HEK293T (cell line): ENCODE measurements around the gene TMC1.

ENCODE experiments used
- CTCF ChIA-PET: fragments of 350-600 bp; formaldehyde crosslinking; extraction: SDS; loops from one replicate; lab custom pipeline; 2021; ENCODE audit warnings: antibody characterized with exemption, inconsistent platforms; lab: Yijun Ruan, JAX
- POLR2A ChIA-PET: fragments of 350-600 bp; formaldehyde crosslinking; extraction: SDS; loops from one replicate; lab custom pipeline; 2020; ENCODE audit warnings: antibody characterized with exemption, inconsistent platforms; lab: Yijun Ruan, JAX
- DNase-seq: peaks from one replicate; pipeline ENCODE4 v3.0.0; 2012; ENCODE audit warnings: mixed read lengths; ENCODE audit errors: extremely low spot score
- ARNT ChIP-seq: fragments of 450-650 bp; IDR thresholded peaks from 2 replicates; pipeline ENCODE4 v1.6.1; 2017; ENCODE audit warnings: mild to moderate bottlenecking
- BHLHE40 ChIP-seq: fragments of 450-650 bp; IDR thresholded peaks from 2 replicates; pipeline ENCODE4 v1.6.1; 2016; ENCODE audit warnings: mild to moderate bottlenecking, moderate library complexity, borderline replicate concordance
- CTBP1 ChIP-seq: fragments of 450-650 bp; IDR thresholded peaks from 2 replicates; pipeline ENCODE4 v1.6.1; 2016; ENCODE audit warnings: borderline replicate concordance
- ELF4 ChIP-seq: fragments of 450-650 bp; IDR thresholded peaks from 2 replicates; pipeline ENCODE4 v1.6.1; 2017; ENCODE audit warnings: antibody characterized with exemption
- FOXA1 ChIP-seq: fragments of 450-650 bp; IDR thresholded peaks from 2 replicates; pipeline ENCODE4 v1.6.1; 2016; ENCODE audit warnings: mild to moderate bottlenecking
- FOXK2 ChIP-seq: fragments of 450-650 bp; IDR thresholded peaks from 2 replicates; pipeline ENCODE4 v1.6.1; 2016; ENCODE audit warnings: mild to moderate bottlenecking
- FOXM1 ChIP-seq: fragments of 450-650 bp; IDR thresholded peaks from 2 replicates; pipeline ENCODE4 v1.6.1; 2017; ENCODE audit warnings: mild to moderate bottlenecking, borderline replicate concordance
- HDGF ChIP-seq: fragments of 450-650 bp; IDR thresholded peaks from 2 replicates; pipeline ENCODE4 v1.6.1; 2017; ENCODE audit warnings: antibody characterized with exemption, borderline replicate concordance
- L3MBTL2 ChIP-seq: fragments of 450-650 bp; conservative IDR thresholded peaks from 2 replicates; pipeline ENCODE4 v1.6.1; 2016; ENCODE audit warnings: mild to moderate bottlenecking
- LEF1 ChIP-seq: fragments of 450-650 bp; IDR thresholded peaks from 2 replicates; pipeline ENCODE4 v1.6.1; 2017; ENCODE audit warnings: mild to moderate bottlenecking, borderline replicate concordance
- NFRKB ChIP-seq: fragments of 450-650 bp; IDR thresholded peaks from 2 replicates; pipeline ENCODE4 v1.6.1; 2016; ENCODE audit warnings: mild to moderate bottlenecking, moderate library complexity
- SP1 ChIP-seq: fragments of 450-650 bp; IDR thresholded peaks from 2 replicates; pipeline ENCODE4 v1.6.1; 2017
- SUZ12 ChIP-seq: fragments of 450-650 bp; IDR thresholded peaks from 2 replicates; pipeline ENCODE4 v1.6.1; 2016; ENCODE audit warnings: mild to moderate bottlenecking
- TARDBP ChIP-seq: fragments of 450-650 bp; IDR thresholded peaks from 2 replicates; pipeline ENCODE4 v1.6.1; 2016
- ZNF384 ChIP-seq: fragments of 450-650 bp; IDR thresholded peaks from 2 replicates; pipeline ENCODE4 v1.6.1; 2016
- TF ChIP-seq, protein P1 (sequence below): fragments of 450-650 bp; IDR thresholded peaks from 2 replicates; pipeline ENCODE4 v1.6.1; 2016

Gene TMC1

DNA sequence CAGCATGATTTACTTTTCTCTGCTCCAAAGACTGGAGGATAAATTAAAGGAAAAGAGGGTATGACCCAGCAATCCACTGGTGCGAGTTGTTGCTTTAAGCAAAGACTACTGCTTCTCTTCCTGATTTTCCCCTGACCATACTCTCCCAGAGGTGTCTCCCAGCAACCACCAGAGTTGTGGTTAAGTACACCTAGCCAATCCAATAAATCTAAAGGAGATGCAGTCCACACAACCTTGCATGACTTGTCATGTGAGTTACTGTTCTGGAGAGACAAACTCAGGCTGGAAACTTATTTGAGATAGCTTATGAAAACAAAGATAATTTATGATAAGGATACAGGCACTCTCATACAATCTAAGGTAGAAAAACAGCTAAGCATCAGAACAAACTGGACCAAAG is 11.9 kb downstream of the TMC1 start:
- no peak for DNase-seq
- TF ChIP-seq FOXA1 = no peak
- POLR2A ChIA-PET = no interaction called here
- CTCF ChIA-PET = no interaction called here

DNA sequence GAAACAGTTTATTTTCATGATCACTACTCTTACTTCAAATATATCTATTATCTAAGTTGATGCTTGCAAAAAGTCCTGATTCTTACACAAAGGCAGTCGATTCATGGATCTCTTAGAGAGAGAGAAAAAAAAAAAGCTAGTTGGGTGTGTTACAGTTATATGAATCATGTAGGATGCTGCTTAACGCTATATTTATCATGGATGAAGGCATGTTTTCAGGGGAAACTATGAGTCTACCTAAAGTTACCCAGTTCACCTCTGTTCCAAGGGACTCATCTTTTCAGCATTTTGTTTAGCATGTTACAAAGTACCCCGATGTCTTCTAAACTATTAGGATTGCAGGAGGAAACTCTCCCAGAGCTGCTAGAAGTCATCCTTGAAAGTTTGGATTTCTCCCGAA is 13.5 kb downstream of the TMC1 start:
- TF ChIP-seq FOXM1 = no peak
- no peak for TF ChIP-seq ELF4
- TF ChIP-seq ARNT = no peak
- TF ChIP-seq, protein P1, sequence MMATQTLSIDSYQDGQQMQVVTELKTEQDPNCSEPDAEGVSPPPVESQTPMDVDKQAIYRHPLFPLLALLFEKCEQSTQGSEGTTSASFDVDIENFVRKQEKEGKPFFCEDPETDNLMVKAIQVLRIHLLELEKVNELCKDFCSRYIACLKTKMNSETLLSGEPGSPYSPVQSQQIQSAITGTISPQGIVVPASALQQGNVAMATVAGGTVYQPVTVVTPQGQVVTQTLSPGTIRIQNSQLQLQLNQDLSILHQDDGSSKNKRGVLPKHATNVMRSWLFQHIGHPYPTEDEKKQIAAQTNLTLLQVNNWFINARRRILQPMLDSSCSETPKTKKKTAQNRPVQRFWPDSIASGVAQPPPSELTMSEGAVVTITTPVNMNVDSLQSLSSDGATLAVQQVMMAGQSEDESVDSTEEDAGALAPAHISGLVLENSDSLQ = no peak
- TF ChIP-seq HDGF = no peak
- no peak for TF ChIP-seq LEF1
- no peak for TF ChIP-seq SUZ12
- no peak for TF ChIP-seq BHLHE40
- TF ChIP-seq FOXK2 = no peak
- no peak for TF ChIP-seq L3MBTL2
- no peak for TF ChIP-seq FOXA1
- no peak for TF ChIP-seq NFRKB
- no peak for TF ChIP-seq TARDBP
- no peak for TF ChIP-seq ZNF384
- CTCF ChIA-PET = no interaction called here
- DNase-seq = no peak
- POLR2A ChIA-PET = no interaction called here

DNA sequence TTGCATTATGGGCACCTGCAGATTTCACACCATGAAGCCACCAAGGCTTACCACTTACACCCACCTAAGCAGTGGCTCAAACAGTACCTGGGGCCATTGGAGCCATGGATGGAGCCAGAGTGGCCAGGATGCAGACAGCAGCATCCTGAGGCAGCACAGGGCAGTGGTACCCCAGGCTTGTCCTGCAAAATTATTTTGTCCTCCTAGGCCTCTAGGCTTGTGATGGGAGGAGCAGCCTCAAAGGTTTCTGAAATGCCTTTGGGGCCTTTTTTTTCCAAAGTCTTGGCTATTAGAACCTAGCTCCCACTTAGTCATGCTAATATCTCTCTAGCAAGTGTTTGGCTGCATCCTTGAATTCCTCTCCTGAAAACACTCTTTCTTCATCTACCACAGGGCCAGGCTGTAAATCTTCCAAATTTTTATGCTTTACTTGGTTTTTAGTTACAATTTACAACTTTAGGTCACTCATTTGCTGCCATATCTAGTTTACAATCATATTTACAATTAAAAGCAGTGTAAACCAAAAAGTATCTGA is 15.7 kb downstream of the TMC1 start:
- no peak for DNase-seq
- CTCF ChIA-PET = no interaction called here
- TF ChIP-seq SP1 = no peak
- TF ChIP-seq LEF1 = no peak
- no peak for TF ChIP-seq HDGF
- no peak for TF ChIP-seq BHLHE40
- TF ChIP-seq ARNT = no peak
- TF ChIP-seq NFRKB = no peak
- no peak for TF ChIP-seq FOXA1
- no peak for TF ChIP-seq SUZ12
- TF ChIP-seq, protein P1 = no peak
- no peak for TF ChIP-seq ZNF384
- no peak for TF ChIP-seq CTBP1
- TF ChIP-seq L3MBTL2 = no peak
- TF ChIP-seq FOXK2 = no peak
- TF ChIP-seq FOXM1 = no peak
- no peak for TF ChIP-seq ELF4
- no peak for TF ChIP-seq TARDBP

DNA sequence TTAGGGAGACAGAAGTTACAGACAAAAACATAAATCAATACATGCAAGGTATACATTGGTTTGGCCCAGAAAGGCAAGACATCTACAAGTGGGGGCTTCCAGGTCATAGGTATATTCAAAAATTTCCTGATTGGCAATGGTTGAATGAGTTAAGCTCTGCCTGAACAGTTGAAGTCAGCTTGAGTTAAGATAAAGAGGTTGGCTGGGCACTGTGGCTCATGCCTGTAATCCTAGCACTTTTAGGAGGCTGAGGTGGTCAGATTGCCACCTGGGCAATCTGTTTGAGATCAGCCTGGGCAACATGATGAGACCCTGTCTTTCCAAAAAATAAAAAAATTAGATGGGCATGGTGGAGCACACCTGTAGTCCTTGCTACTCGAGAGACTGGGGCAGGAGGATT is 16.3 kb downstream of the TMC1 start:
- TF ChIP-seq FOXA1 = no peak
- TF ChIP-seq NFRKB = no peak
- no peak for TF ChIP-seq FOXM1
- no peak for TF ChIP-seq SUZ12
- TF ChIP-seq, protein P1 = no peak
- TF ChIP-seq CTBP1 = no peak
- CTCF ChIA-PET = no interaction called here
- POLR2A ChIA-PET = no interaction called here
- no peak for DNase-seq

More for the DNA sequence above, 15.7 kb downstream of the TMC1 start:
- POLR2A ChIA-PET = no interaction called here

DNA sequence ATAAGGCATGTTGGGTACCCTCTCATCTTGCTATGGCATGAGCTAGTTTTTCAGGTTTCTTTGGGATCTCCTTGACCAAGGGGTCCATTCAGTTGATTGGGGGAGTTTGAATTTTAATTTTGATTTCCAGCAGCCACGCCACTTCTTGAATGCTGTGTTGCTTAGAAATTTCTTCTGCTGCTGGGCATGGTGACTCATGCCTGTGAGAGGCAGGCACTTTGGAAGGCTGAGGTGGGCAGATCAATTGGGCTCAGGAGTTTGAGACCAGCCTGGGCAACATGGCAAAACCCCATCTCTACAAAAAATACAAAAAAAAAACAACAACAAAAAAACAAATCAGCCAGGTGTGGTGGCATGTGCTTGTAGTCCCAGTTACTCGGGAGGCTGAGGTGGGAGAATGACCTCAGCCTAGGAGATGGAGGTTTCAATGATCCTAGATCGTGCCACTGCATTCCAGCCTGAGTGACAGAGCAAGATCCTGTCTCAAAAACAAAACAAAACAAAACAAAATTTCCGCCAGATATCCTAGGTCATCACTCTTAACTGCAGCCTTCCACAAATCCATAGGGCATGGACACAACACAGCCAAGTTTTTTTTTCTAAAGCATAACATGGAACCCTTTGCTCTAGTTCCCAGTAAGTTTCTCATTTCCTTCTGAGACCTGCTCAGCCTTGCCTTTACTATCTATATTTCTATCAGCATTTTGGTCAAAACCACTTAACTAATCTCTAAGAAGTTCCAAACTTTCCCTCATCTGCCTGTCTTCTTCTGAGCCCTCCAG is 17.7 kb downstream of the TMC1 start:
- no peak for TF ChIP-seq NFRKB
- no peak for TF ChIP-seq FOXM1
- TF ChIP-seq, protein P1 = no peak
- no peak for TF ChIP-seq TARDBP
- no peak for TF ChIP-seq SUZ12
- TF ChIP-seq ELF4 = no peak
- no peak for TF ChIP-seq CTBP1
- TF ChIP-seq ZNF384 = no peak
- no peak for TF ChIP-seq HDGF
- no peak for TF ChIP-seq FOXK2
- no peak for TF ChIP-seq ARNT
- ChIA-PET CTCF (no interaction called here), POLR2A (no interaction called here)

DNA sequence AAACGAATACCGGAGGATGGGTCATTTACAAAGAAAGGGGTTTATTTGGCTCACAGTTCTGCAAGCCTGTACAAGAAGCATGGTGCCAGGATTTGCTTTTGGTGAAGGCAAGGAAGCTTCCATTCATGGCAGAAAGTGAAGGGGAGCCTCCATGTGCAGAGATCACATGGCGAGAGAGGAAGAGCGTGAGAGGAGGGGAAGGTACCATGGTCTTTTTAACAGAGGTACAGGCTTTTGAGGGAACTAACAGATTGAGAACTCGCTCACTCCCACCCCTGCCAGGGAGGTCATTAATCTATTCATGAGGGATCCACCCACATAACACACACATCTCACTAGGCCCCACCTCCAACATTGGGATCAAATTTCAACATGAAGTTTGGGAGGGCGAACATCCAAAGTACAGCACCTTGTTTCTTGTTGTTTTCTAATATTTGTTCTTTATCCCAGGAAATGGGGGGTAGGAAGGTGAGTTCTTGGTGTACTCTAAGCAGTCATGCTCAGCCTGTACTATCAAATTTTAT is 18.5 kb downstream of the TMC1 start:
- ChIA-PET CTCF (no interaction called here), POLR2A (no interaction called here)
- DNase-seq = no peak

More for the DNA sequence above, 17.7 kb downstream of the TMC1 start:
- no peak for DNase-seq

More for the DNA sequence above, 18.5 kb downstream of the TMC1 start:
- TF ChIP-seq HDGF = no peak
- no peak for TF ChIP-seq ARNT
- no peak for TF ChIP-seq SUZ12
- no peak for TF ChIP-seq CTBP1
- no peak for TF ChIP-seq TARDBP
- no peak for TF ChIP-seq SP1
- TF ChIP-seq ZNF384 = no peak
- TF ChIP-seq ELF4 = no peak
- TF ChIP-seq NFRKB = no peak
- TF ChIP-seq BHLHE40 = no peak
- TF ChIP-seq LEF1 = no peak
- no peak for TF ChIP-seq FOXA1
- no peak for TF ChIP-seq FOXM1
